ENCODE data around the gene DPEP2NB. TPM values are rescaled to one million over a fixed set of nuclear protein-coding genes. Genes with fewer than 3 reads are reported as not detected.

The DPEP2NB gene
- total RNA-seq, 1 experiment from 2014 or later = not detected

GRCh38 chr16:67967183-67967957 is 48.3 kb downstream of the DPEP2NB start:
- Histone ChIP-seq H3K4me3 (replicated peaks in 1 of 2; ENCODE audit: low read depth in 1 of 2, low read length in 2 of 2) (peak overlapping the region; percentile 86), H3K4me1 (ENCODE audit: control insufficient read depth in 1 of 2, insufficient read depth in 2 of 2, low read length in 2 of 2) (peaks cover 21 to 26% of the 10 kb centered on the region in 2 experiments), H2AFZ (ENCODE audit: low read depth, low read length, poor library complexity, severe bottlenecking) (no peak overlapping the region), H3K9me3 (ENCODE audit: control insufficient read depth in 1 of 2, insufficient read depth in 1 of 2, low read depth in 1 of 2, low read length in 2 of 2) (no peaks in the 10 kb centered on the region), H3K9me2 (ENCODE audit: insufficient read depth) (no peaks in the 10 kb centered on the region), H3K27ac (ENCODE audit: low read depth, low read length) (peak overlapping the region; percentile 87), H3K9ac (ENCODE audit: low read length) (peak overlapping the region; percentile 92), H3K36me3 (ENCODE audit: control insufficient read depth in 1 of 2, insufficient read depth in 2 of 2, low read length in 2 of 2) (peaks cover 0 to 2% of the 10 kb centered on the region in 2 experiments; a peak in 1 of 4 replicates), H4K20me1 (ENCODE audit: insufficient read depth) (no peaks in the 10 kb centered on the region), H3K4me2 (ENCODE audit: low read length) (peak overlapping the region; percentile 87), H3K27me3 (ENCODE audit: insufficient read depth, low read length) (no peaks in the 10 kb centered on the region), H3K79me2 (ENCODE audit: insufficient read depth, low read length) (peaks cover 32% of the 10 kb centered on the region)
- ATAC-seq (no peak), DNase-seq (ENCODE audit: low read depth, low spot score) (no peak)
- ChIA-PET CTCF (interaction anchor here (0.7 kb wide), 1 partner anchor 25 kb away, joined by 4 read pairs; no protein-coding TSS in a partner anchor), RAD21 (ENCODE audit: low non-redundant PET in 1 of 2, low total read pairs in 2 of 2, uncharacterized antibody in 2 of 2, unreplicated experiment in 2 of 2) (no interaction called here), POLR2A (no interaction called here)
- intact Hi-C loops (cut with micrococcal nuclease) = no loop called here
- no peak for TF ChIP-seq CTCF (IDR thresholded peaks at IDR 0.05 in 2 of 3, conservative IDR thresholded peaks at IDR 0.05 in 1 of 3; ENCODE audit: borderline replicate concordance in 1 of 3, insufficient read depth in 1 of 3, low read depth in 2 of 3, low read length in 2 of 3)
- TF ChIP-seq SP1 (IDR thresholded peaks at IDR 0.05; ENCODE audit: low read depth) = no peak
- no peak for TF ChIP-seq REST (IDR thresholded peaks at IDR 0.05; ENCODE audit: low read depth)
- no peak for TF ChIP-seq FOSL1 (IDR thresholded peaks at IDR 0.05; ENCODE audit: low read depth)
- TF ChIP-seq EZH2phosphoT487 (IDR thresholded peaks at IDR 0.05; ENCODE audit: borderline replicate concordance) = no peak
- TF ChIP-seq YY1 (IDR thresholded peaks at IDR 0.05; ENCODE audit: extremely low read depth, insufficient replicate concordance, low read depth, low read length) = no peak
- TF ChIP-seq ZNF274 (IDR thresholded peaks at IDR 0.05; ENCODE audit: low read depth, low read length) = no peak
- no peak for TF ChIP-seq SRF (IDR thresholded peaks at IDR 0.05; ENCODE audit: low read depth)
- no peak for TF ChIP-seq ZBTB33 (IDR thresholded peaks at IDR 0.05; ENCODE audit: extremely low read depth, insufficient replicate concordance, low read length)
- TF ChIP-seq POLR2AphosphoS5 (IDR thresholded peaks at IDR 0.05; ENCODE audit: low read depth, low read length) = no peak
- no peak for TF ChIP-seq SIN3A (IDR thresholded peaks at IDR 0.05; ENCODE audit: low read depth)
- TF ChIP-seq CBX3 (IDR thresholded peaks at IDR 0.05; ENCODE audit: low read depth) = no peak
- no peak for TF ChIP-seq POLR2A (IDR thresholded peaks at IDR 0.05; ENCODE audit: borderline replicate concordance, extremely low read depth, insufficient read depth, insufficient read length)
- no peak for TF ChIP-seq EZH2 (IDR thresholded peaks at IDR 0.05)
- no peak for TF ChIP-seq ZFX (IDR thresholded peaks at IDR 0.05)
- no peak for TF ChIP-seq RAD21 (IDR thresholded peaks at IDR 0.05; ENCODE audit: low read depth)
- no peak; the same call in 1 of the 2 replicates for TF ChIP-seq MAX (IDR thresholded peaks at IDR 0.05)
- TSS peak; percentile 68 for BruUV-seq (replicated peaks)

All from HCT116 (cell line).